ENCODE results near the gene KLHL5. TPM values are rescaled to one million over a fixed set of nuclear protein-coding genes. Genes with fewer than 3 reads are reported as not detected.
A peak's percentile ranks its signal among the peaks of the same experiment; 100 is the strongest.

Gene KLHL5
- total RNA-seq, 1 experiment from 2014 or later, result 115 TPM

GRCh38 chr4:39044364-39044955 is 17.6 kb upstream of the KLHL5 start:
- CTCF ChIA-PET, result interaction anchor here (0.6 to 0.7 kb wide), 2 partner anchors 16 to 248 kb away, joined by 3 to 4 read pairs; no protein-coding TSS in a partner anchor
- no TSS peak for BruUV-seq (replicated peaks)

GRCh38 chr4:39044956-39045826 is 16.8 kb upstream of the KLHL5 start:
- Histone ChIP-seq H3K9me3 (ENCODE audit: insufficient read depth, low read depth) (no peaks in the 10 kb centered on the region), H3K27me3 (ENCODE audit: insufficient read depth, low read depth) (no peaks in the 10 kb centered on the region), H3K4me2 (peak overlapping the region; percentile 81), H4K20me1 (ENCODE audit: insufficient read depth) (peaks cover 12% of the 10 kb centered on the region), H3K27ac (peak overlapping the region; percentile 98), H3K9me2 (ENCODE audit: insufficient read depth) (no peaks in the 10 kb centered on the region), H3K4me1 (replicated peaks; ENCODE audit: insufficient read depth) (peaks cover 49% of the 10 kb centered on the region), H2AFZ (no peak overlapping the region), H3K4me3 (peak overlapping the region; percentile 85), H3K36me3 (ENCODE audit: low read depth) (peaks cover 11% of the 10 kb centered on the region; the same call in 1 of the 2 replicates), H3F3A (ENCODE audit: insufficient read depth, low read depth) (peaks cover 60% of the 10 kb centered on the region), H3K79me2 (ENCODE audit: low read depth) (peaks cover 46% of the 10 kb centered on the region)
- TF ChIP-seq CTCF (conservative IDR thresholded peaks at IDR 0.05) (no peak), EZH2 (IDR thresholded peaks at IDR 0.05; ENCODE audit: low read depth) (no peak)
- ChIA-PET POLR2A (ENCODE audit: unreplicated experiment) (interaction anchor here (0.6 to 1.2 kb wide), 7 partner anchors 14 to 482 kb away, joined by 3 to 7 read pairs (median 5); partner anchors contain the start of gene UGDH), CTCF (interaction anchor here (0.6 kb wide), 2 partner anchors 17 to 570 kb away, joined by 4 to 8 read pairs; no protein-coding TSS in a partner anchor)
- intact Hi-C loops (cut with micrococcal nuclease; ENCODE audit: unreplicated experiment), result loop anchor here (1.0 to 5.0 kb wide), 3 partner anchors 9 to 883 kb away; partner anchors contain the start of gene FAM114A1
- BruUV-seq (replicated peaks), result no TSS peak
- no peak for DNase-seq

More at GRCh38 chr4:39044364-39044955, 17.6 kb upstream of the KLHL5 start:
- Histone ChIP-seq H3K4me1 (replicated peaks; ENCODE audit: insufficient read depth) (peaks cover 53% of the 10 kb centered on the region), H3K27ac (peak overlapping the region; percentile 98), H2AFZ (no peak overlapping the region), H4K20me1 (ENCODE audit: insufficient read depth) (peaks cover 12% of the 10 kb centered on the region), H3K4me3 (peak overlapping the region; percentile 85), H3K9me3 (ENCODE audit: insufficient read depth, low read depth) (no peaks in the 10 kb centered on the region), H3K9me2 (ENCODE audit: insufficient read depth) (no peaks in the 10 kb centered on the region), H3K36me3 (ENCODE audit: low read depth) (peaks cover 11% of the 10 kb centered on the region; the same call in 1 of the 2 replicates), H3K4me2 (peak overlapping the region; percentile 95), H3K27me3 (ENCODE audit: insufficient read depth, low read depth) (no peaks in the 10 kb centered on the region), H3K79me2 (ENCODE audit: low read depth) (peaks cover 40% of the 10 kb centered on the region), H3F3A (ENCODE audit: insufficient read depth, low read depth) (peaks cover 60% of the 10 kb centered on the region)
- TF ChIP-seq EZH2 (IDR thresholded peaks at IDR 0.05; ENCODE audit: low read depth), result no peak
- no peak for TF ChIP-seq CTCF (conservative IDR thresholded peaks at IDR 0.05)
- intact Hi-C loops (cut with micrococcal nuclease; ENCODE audit: unreplicated experiment), result loop anchor here (1.0 to 5.0 kb wide), 3 partner anchors 8 to 882 kb away; partner anchors contain the start of gene FAM114A1
- peak; percentile 86 to 94 for DNase-seq
- POLR2A ChIA-PET (ENCODE audit: unreplicated experiment), result interaction anchor here (0.6 to 1.2 kb wide), 8 partner anchors 9 to 483 kb away, joined by 3 to 7 read pairs (median 4); partner anchors contain the start of gene UGDH

GRCh38 chr4:39045827-39046221 is 16.2 kb upstream of the KLHL5 start:
- H3K9me2 ChIP-seq (ENCODE audit: insufficient read depth), result no peaks in the 10 kb centered on the region
- CTCF ChIA-PET, result interaction anchor here (0.6 to 0.7 kb wide), 2 partner anchors 97 to 570 kb away, joined by 3 to 8 read pairs; no protein-coding TSS in a partner anchor
- no TSS peak for BruUV-seq (replicated peaks)
- H3K27me3 ChIP-seq (ENCODE audit: insufficient read depth, low read depth), result no peaks in the 10 kb centered on the region
- H2AFZ ChIP-seq, result no peak overlapping the region
- peaks cover 14% of the 10 kb centered on the region; the same call in 1 of the 2 replicates for H3K36me3 ChIP-seq (ENCODE audit: low read depth)
- no peaks in the 10 kb centered on the region for H3K9me3 ChIP-seq (ENCODE audit: insufficient read depth, low read depth)
- peak overlapping the region; percentile 98 for H3K27ac ChIP-seq
- H3K4me2 ChIP-seq, result peak overlapping the region; percentile 81
- peaks cover 12% of the 10 kb centered on the region for H4K20me1 ChIP-seq (ENCODE audit: insufficient read depth)
- TF ChIP-seq CTCF (conservative IDR thresholded peaks at IDR 0.05) (no peak), EZH2 (IDR thresholded peaks at IDR 0.05; ENCODE audit: low read depth) (no peak)
- intact Hi-C loops (cut with micrococcal nuclease; ENCODE audit: unreplicated experiment), result no loop called here
- H3K79me2 ChIP-seq (ENCODE audit: low read depth), result peaks cover 52% of the 10 kb centered on the region
- DNase-seq, result peak; percentile 11 to 64
- H3F3A ChIP-seq (ENCODE audit: insufficient read depth, low read depth), result peaks cover 60% of the 10 kb centered on the region
- peak overlapping the region; percentile 85 for H3K4me3 ChIP-seq
- POLR2A ChIA-PET (ENCODE audit: unreplicated experiment), result interaction anchor here (0.6 to 0.7 kb wide), 5 partner anchors 14 to 144 kb away, joined by 4 to 11 read pairs (median 6); partner anchors contain the start of gene TMEM156
- peaks cover 49% of the 10 kb centered on the region for H3K4me1 ChIP-seq (replicated peaks; ENCODE audit: insufficient read depth)

Measured in PC-9 (cell line).